NCI-H1694 treated with DMSO at 0.1 percent for 48 hours (cell line): Measurements from ENCODE around the gene MAPKAP1.
"Not testable (repeated sequence)": the region's sequence is repeated elsewhere in the genome, so short reads cannot be mapped to it uniquely, and the experiment has no call there.

Experiments used
- DNase-seq: peaks from one replicate; lab custom pipeline; 2025; lab: John Stamatoyannopoulos, UW

Gene MAPKAP1

GRCh38 chr9:125730168-125730567 is 23.2 kb upstream of the MAPKAP1 start:
- DNase-seq: no peak

GRCh38 chr9:125726456-125727132 is 19.6 kb upstream of the MAPKAP1 start:
- no peak for DNase-seq

GRCh38 chr9:125707472-125707804 is 430 bp upstream of the MAPKAP1 start:
- DNase-seq: no peak

GRCh38 chr9:125705893-125706292 is 1.1 kb downstream of the MAPKAP1 start:
- no peak for DNase-seq

- no peak for DNase-seq
Measured at GRCh38 chr9:125703662-125704061, 3.3 kb downstream of the MAPKAP1 start.

- DNase-seq: no peak
Measured at GRCh38 chr9:125701351-125701750, 5.7 kb downstream of the MAPKAP1 start.

- no peak for DNase-seq
Measured at GRCh38 chr9:125700791-125701190, 6.2 kb downstream of the MAPKAP1 start.

GRCh38 chr9:125699870-125700269 is 7.1 kb downstream of the MAPKAP1 start:
- DNase-seq: no peak

GRCh38 chr9:125696106-125696647 is 10.8 kb downstream of the MAPKAP1 start:
- no peak for DNase-seq

- not testable (repeated sequence) for DNase-seq
Measured at GRCh38 chr9:125695548-125695947, 11.5 kb downstream of the MAPKAP1 start.

GRCh38 chr9:125694478-125694877 is 12.5 kb downstream of the MAPKAP1 start:
- DNase-seq: no peak

GRCh38 chr9:125693492-125693891 is 13.5 kb downstream of the MAPKAP1 start:
- not testable (repeated sequence) for DNase-seq

GRCh38 chr9:125691869-125692268 is 15.1 kb downstream of the MAPKAP1 start:
- DNase-seq: no peak

GRCh38 chr9:125690679-125691078 is 16.3 kb downstream of the MAPKAP1 start:
- no peak for DNase-seq

GRCh38 chr9:125687163-125687863 is 19.7 kb downstream of the MAPKAP1 start:
- no peak for DNase-seq

- DNase-seq: no peak
Measured at GRCh38 chr9:125685167-125685566, 21.8 kb downstream of the MAPKAP1 start.

GRCh38 chr9:125683486-125683885 is 23.5 kb downstream of the MAPKAP1 start:
- no peak for DNase-seq

- DNase-seq: no peak
Measured at GRCh38 chr9:125682340-125682739, 24.7 kb downstream of the MAPKAP1 start.

- DNase-seq: no peak
Measured at GRCh38 chr9:125681657-125682056, 25.4 kb downstream of the MAPKAP1 start.

GRCh38 chr9:125681086-125681622 is 25.9 kb downstream of the MAPKAP1 start:
- no peak for DNase-seq

GRCh38 chr9:125680445-125680844 is 26.6 kb downstream of the MAPKAP1 start:
- DNase-seq: no peak

GRCh38 chr9:125679597-125680189 is 27.3 kb downstream of the MAPKAP1 start:
- DNase-seq: no peak
